ENCODE measurements around the gene SLC44A1. TPM values are rescaled to one million over a fixed set of nuclear protein-coding genes. Genes with fewer than 3 reads are reported as not detected.

The SLC44A1 gene
- total RNA-seq, 1 donor from 2014 or later, result 9.6 TPM

GRCh38 chr9:105346273-105346672 lies 101.8 kb downstream of the SLC44A1 start:
- Mint-ChIP-seq H3K4me3 (ENCODE audit: unreplicated experiment) (no peak overlapping the region), H3K27ac (ENCODE audit: unreplicated experiment) (no peak overlapping the region), H3K4me1 (ENCODE audit: low read depth, unreplicated experiment) (no peaks in the 10 kb centered on the region), H3K36me3 (ENCODE audit: unreplicated experiment) (no peaks in the 10 kb centered on the region), H3K9me3 (ENCODE audit: unreplicated experiment) (no peaks in the 10 kb centered on the region), H3K27me3 (ENCODE audit: unreplicated experiment) (peaks cover 2% of the 10 kb centered on the region)
- no peak for TF ChIP-seq CTCF (IDR thresholded peaks at IDR 0.05; ENCODE audit: partially characterized antibody, unreplicated experiment)
- DNase-seq, result no peak

GRCh38 chr9:105354448-105354847 lies 110.0 kb downstream of the SLC44A1 start:
- Mint-ChIP-seq H3K36me3 (ENCODE audit: unreplicated experiment) (no peaks in the 10 kb centered on the region), H3K27ac (ENCODE audit: unreplicated experiment) (no peak overlapping the region), H3K4me1 (ENCODE audit: low read depth, unreplicated experiment) (no peaks in the 10 kb centered on the region), H3K4me3 (ENCODE audit: unreplicated experiment) (no peak overlapping the region), H3K9me3 (ENCODE audit: unreplicated experiment) (no peaks in the 10 kb centered on the region), H3K27me3 (ENCODE audit: unreplicated experiment) (no peaks in the 10 kb centered on the region)
- TF ChIP-seq CTCF (IDR thresholded peaks at IDR 0.05; ENCODE audit: partially characterized antibody, unreplicated experiment), result no peak
- DNase-seq, result no peak

- H3K36me3 Mint-ChIP-seq (ENCODE audit: unreplicated experiment), result no peaks in the 10 kb centered on the region
- H3K4me3 Mint-ChIP-seq (ENCODE audit: unreplicated experiment), result no peak overlapping the region
- TF ChIP-seq CTCF (IDR thresholded peaks at IDR 0.05; ENCODE audit: partially characterized antibody, unreplicated experiment), result no peak
- no peaks in the 10 kb centered on the region for H3K27me3 Mint-ChIP-seq (ENCODE audit: unreplicated experiment)
- H3K9me3 Mint-ChIP-seq (ENCODE audit: unreplicated experiment), result no peaks in the 10 kb centered on the region
- no peak overlapping the region for H3K27ac Mint-ChIP-seq (ENCODE audit: unreplicated experiment)
- H3K4me1 Mint-ChIP-seq (ENCODE audit: low read depth, unreplicated experiment), result no peaks in the 10 kb centered on the region
- no peak for DNase-seq
Observed at GRCh38 chr9:105355781-105356180, 111.3 kb downstream of the SLC44A1 start.

- H3K36me3 Mint-ChIP-seq (ENCODE audit: unreplicated experiment), result no peaks in the 10 kb centered on the region
- no peak overlapping the region for H3K4me3 Mint-ChIP-seq (ENCODE audit: unreplicated experiment)
- no peaks in the 10 kb centered on the region for H3K27me3 Mint-ChIP-seq (ENCODE audit: unreplicated experiment)
- H3K27ac Mint-ChIP-seq (ENCODE audit: unreplicated experiment), result no peak overlapping the region
- no peaks in the 10 kb centered on the region for H3K4me1 Mint-ChIP-seq (ENCODE audit: low read depth, unreplicated experiment)
- H3K9me3 Mint-ChIP-seq (ENCODE audit: unreplicated experiment), result no peaks in the 10 kb centered on the region
- no peak for TF ChIP-seq CTCF (IDR thresholded peaks at IDR 0.05; ENCODE audit: partially characterized antibody, unreplicated experiment)
- no peak for DNase-seq
Observed at GRCh38 chr9:105357937-105358336, 113.5 kb downstream of the SLC44A1 start.

- no peaks in the 10 kb centered on the region for H3K36me3 Mint-ChIP-seq (ENCODE audit: unreplicated experiment)
- H3K27ac Mint-ChIP-seq (ENCODE audit: unreplicated experiment), result no peak overlapping the region
- no peak for DNase-seq
- no peaks in the 10 kb centered on the region for H3K27me3 Mint-ChIP-seq (ENCODE audit: unreplicated experiment)
- TF ChIP-seq CTCF (IDR thresholded peaks at IDR 0.05; ENCODE audit: partially characterized antibody, unreplicated experiment), result no peak
- H3K4me3 Mint-ChIP-seq (ENCODE audit: unreplicated experiment), result no peak overlapping the region
- H3K9me3 Mint-ChIP-seq (ENCODE audit: unreplicated experiment), result no peaks in the 10 kb centered on the region
- H3K4me1 Mint-ChIP-seq (ENCODE audit: low read depth, unreplicated experiment), result no peaks in the 10 kb centered on the region
Observed at GRCh38 chr9:105359892-105360291, 115.4 kb downstream of the SLC44A1 start.

Measured in glutamatergic neuron (in vitro differentiated cells).